ENCODE measurements around the gene RAVER1.

RAVER1 gene

DNA sequence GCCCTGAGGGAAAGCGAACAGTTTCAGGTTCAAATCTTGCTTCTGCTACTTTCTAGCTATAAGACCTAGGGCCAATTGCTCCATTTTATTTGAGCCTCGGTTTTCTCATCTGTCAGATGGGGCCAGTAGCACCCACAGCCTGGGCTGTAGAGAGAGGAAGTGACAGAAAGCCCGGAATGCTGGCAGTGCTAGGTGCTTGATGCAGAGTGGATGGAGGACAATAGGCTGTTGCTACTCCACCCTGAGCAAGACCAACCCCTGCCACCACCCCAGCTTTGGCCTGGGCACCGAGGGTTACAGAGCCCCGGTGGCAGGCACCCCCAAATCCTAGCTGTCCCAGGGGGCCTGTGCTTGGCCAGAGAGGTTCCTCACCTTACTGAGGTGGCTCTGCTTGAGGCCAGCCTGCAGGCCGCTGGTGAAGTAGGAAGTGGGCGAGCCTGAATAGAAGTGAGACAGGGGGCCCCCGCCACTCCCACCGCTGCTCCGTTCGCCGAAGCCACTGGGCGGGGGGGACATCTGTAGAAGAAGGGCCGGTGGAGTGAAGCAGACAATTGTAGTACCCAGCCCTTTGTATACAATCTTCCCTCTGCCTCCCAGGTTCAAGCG lies 15.4 kb downstream of the RAVER1 start:
- DNase-seq, result no peak

- no peak for DNase-seq
Measured at GRCh38 chr19:10317045-10317856, 16.1 kb downstream of the RAVER1 start.

DNA sequence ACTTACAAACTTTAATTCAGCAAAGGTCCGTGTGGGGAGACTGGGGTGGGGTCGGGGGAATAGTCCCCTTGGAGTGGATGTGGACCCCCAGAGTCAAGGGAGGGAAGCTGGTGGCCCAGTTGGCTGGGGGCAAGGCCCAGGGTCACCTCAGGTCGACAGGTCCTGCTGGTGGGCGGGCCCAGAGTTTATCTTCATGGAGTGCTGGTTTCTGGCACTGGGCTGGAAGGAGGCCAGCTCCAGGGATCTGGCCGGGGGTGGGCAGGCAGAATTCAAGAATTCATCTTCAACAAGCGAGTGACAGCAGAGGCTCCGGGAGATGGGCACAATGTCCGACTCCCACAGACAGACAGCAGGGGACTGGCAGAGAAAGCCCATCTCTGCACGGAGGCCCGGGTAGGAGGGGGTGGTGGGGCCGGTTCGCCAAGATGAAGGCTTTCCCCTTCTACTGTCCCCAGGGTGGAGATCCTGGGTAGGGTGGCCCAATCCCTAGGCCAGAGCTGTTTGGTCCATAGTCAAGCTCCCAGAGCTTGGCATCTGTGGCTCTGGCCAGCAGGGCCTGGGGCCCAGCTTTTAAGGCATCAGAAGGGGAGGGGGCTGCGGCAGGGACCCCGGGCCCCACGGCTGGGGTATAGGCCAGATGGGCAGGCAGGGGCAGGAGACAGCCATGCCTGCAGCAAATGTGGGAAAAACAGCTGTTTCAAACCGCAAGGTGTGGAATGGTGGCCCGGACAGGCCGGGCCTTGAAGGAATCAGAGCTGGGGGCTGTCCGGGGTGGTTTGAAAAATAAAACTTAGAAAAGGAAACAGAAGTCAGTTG lies 16.9 kb downstream of the RAVER1 start:
- DNase-seq, result no peak

GRCh38 chr19:10315335-10316214 lies 17.8 kb downstream of the RAVER1 start, which contains the start of gene FDX2:
Gene FDX2, minus strand, starts transcription at chr19:10316015. Its CDS starts 19 bp downstream, at chr19:10315996.
- DNase-seq, result peak; percentile 61

DNA sequence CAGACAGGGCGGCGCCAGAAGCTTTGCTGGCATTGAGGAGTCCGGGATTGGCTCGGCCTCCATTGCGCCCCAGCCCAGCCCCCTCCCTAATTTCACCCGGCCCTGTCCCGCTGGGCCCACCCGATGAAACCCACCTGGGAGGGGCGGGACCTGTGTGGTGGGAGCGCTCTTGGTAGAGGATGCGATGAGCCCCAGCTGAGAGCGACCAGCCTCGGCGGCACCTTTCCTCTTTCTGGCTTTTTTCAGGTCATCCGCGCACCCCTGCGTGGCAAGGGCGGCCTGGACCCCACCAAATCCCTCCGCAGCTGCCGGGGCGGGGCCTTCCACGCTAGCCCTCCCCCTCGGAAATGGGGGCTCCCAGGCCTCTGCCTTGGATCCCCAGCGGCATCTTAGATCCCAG lies 23.9 kb downstream of the RAVER1 start, which contains the start of gene ZGLP1:
Gene ZGLP1, minus strand, starts transcription at position 393 of the 400 bp plus-strand sequence.
- DNase-seq, result no peak

DNA sequence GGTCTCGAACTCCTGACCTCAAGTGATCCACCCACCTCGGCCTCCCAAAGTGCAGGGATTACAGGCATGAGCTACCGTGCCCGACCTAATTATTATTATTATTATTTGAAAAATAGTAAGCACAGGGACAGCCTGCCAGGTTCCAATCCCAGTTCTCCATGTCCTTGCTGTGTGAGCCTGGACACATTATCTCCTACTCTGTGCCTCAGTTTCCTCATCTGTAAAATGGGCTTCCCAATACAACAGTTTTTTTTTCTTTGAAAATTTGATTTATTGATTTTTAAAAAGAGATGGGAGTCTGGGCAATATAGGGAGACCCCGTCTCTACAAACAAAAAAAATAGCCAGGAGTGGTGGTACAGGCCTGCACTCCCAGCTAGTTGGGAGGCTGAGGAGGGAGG lies 27.0 kb downstream of the RAVER1 start:
- DNase-seq, result no peak

- DNase-seq, result no peak
Measured at GRCh38 chr19:10305139-10305806, 28.1 kb downstream of the RAVER1 start.

- DNase-seq, result no peak
Measured at GRCh38 chr19:10299545-10300458, 33.5 kb downstream of the RAVER1 start.

DNA sequence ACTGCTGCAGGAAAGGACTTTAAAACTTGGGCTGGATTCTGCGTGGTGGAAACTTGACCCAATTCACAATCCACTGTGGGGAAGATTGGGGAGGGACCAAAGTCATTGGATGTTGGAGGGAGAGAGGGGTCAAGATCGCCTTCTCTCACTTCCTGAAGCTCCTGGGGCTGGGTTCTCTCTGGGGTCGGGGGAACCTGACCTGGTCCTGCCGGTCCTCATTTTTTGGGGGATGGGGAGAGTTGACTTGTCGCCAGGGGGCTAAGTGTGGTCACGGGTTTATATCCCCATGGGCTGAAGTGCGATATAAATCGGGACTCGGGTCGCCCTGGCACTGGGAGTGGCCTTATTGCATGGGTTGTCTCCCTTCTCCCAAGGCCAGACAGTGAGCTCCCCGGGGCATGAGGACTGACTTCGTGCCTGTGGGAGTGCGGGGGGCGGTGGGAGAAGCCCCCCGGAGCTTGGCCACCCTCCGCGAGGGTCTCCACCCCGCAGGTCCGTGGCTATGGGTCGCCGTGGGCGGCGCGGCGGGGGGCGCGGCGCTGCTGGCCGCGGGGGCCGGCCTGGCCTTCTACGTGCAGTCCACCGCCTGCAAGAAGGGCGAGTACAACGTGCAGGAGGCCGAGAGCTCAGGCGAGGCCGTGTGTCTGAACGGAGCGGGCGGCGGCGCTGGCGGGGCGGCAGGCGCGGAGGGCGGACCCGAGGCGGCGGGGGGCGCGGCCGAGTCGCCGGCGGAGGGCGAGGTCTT lies 37.3 kb downstream of the RAVER1 start:
- no peak for DNase-seq

GRCh38 chr19:10295305-10295846 lies 38.0 kb downstream of the RAVER1 start:
- no peak for DNase-seq

DNA sequence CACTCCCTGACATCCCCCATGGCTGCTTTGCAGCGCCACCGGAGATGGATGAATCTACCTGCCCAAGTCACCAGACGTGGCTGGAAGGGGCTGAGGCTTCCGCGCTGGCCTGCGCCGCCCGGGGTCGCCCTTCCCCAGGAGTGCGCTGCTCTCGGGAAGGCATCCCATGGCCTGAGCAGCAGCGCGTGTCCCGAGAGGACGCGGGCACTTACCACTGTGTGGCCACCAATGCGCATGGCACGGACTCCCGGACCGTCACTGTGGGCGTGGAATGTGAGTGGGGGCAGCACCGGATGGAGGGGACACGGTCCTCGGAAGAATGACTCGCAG lies 39.0 kb downstream of the RAVER1 start:
- DNase-seq, result no peak

GRCh38 chr19:10293637-10294367 lies 39.5 kb downstream of the RAVER1 start:
- no peak for DNase-seq

DNA sequence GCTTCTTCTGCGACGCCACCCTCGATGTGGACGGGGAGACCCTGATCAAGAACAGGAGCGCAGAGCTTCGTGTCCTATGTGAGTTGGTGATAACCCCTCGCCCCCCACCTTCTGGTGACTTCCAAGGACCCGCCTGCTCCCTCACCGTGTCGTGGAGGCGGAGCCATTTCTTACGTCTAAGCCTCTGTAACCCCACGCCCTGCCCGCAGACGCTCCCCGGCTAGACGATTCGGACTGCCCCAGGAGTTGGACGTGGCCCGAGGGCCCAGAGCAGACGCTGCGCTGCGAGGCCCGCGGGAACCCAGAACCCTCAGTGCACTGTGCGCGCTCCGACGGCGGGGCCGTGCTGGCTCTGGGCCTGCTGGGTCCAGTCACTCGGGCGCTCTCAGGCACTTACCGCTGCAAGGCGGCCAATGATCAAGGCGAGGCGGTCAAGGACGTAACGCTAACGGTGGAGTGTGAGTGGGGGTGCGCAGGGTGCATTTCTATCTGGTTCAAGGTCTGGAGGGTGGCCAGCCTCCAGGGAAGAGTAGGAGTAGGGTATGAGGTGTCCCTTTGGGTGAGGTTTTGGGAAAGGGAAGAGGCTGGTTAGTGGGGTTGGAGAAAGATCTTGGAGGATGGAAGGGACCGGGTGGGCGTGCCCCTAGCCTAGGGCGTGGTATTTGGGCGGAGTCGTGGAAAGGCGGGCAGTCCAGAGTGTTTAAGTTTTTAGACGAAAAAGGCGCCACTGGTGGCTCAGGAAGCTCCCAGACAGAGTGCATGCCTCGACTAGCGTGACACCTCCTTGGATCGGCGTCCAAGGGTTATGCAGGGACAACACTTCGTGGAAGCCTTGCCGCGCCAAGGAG lies 40.3 kb downstream of the RAVER1 start:
- DNase-seq, result no peak

DNA sequence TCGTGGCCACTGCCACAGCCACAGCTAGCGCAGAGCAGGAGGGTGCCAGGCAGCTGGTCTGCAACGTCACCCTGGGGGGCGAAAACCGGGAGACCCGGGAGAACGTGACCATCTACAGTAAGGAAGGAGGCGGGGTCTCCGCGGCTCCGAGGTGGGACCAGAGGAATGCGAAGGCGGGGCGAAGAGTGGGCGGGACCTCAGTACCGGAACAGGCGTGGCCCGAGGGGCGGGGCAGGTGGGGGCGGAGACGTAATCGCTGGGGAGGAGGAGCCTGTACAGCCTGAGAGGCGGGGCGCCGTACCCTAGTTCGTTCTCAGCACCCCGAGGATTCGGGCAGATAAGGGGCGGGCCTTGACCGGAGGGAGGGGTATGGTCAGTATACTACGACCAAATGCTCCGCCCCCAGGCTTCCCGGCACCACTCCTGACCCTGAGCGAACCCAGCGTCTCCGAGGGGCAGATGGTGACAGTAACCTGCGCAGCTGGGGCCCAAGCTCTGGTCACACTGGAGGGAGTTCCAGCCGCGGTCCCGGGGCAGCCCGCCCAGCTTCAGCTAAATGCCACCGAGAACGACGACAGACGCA lies 41.0 kb downstream of the RAVER1 start:
- peak; percentile 50 for DNase-seq

GRCh38 chr19:10291554-10292205 lies 41.6 kb downstream of the RAVER1 start:
- DNase-seq, result no peak

DNA sequence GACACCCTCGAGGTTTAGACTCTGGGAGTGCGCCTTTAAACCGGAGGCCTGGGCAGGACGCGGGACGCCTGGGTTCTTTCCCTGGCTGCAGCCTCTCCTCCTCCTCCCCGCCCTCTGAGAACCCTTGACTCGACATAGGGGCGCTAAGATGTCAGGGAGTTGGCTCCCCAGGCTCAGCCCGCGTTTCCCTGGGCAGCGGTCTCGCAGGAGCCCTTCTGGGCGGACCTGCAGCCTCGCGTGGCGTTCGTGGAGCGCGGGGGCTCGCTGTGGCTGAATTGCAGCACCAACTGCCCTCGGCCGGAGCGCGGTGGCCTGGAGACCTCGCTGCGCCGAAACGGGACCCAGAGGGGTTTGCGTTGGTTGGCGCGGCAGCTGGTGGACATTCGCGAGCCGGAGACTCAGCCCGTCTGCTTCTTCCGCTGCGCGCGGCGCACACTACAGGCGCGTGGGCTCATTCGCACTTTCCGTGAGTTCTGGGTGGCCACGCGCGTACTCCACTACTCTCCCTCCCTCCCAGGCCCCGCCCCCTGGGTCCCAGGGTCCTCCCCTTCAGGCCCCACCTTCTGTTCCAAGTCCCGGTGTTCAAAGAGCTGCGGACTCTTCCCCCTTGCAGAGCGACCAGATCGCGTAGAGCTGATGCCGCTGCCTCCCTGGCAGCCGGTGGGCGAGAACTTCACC lies 42.3 kb downstream of the RAVER1 start:
- DNase-seq, result no peak
